ENCODE results near the gene SLC2A13.
"Not testable (repeated sequence)": the region's sequence is repeated elsewhere in the genome, so short reads cannot be mapped to it uniquely, and the experiment has no call there.

Gene SLC2A13

GRCh38 chr12:39812456-39812855 lies 293.4 kb downstream of the SLC2A13 start:
- not testable (repeated sequence) for DNase-seq (ENCODE audit: low read depth, low spot score)

GRCh38 chr12:39807043-39807442 lies 298.8 kb downstream of the SLC2A13 start:
- no peak for DNase-seq (ENCODE audit: low read depth, low spot score)

DNA sequence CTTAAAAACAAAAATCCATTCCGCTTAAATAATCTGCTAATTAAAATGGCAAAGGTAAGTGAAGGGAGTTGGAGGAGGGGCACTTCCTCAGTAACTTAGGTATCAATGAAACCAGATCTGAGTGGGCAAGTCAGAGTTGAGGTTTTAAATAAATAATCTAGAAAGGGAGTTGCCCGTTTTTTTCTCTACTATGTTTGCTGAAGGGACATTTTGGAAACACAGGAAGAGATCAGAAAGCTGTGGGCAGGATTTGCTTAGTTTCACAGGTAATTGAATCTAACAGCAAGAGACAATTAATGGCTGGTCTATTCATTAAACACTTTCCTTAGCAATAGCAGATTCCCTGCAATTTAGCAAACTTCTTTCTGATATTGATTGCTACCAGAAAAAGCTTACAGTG lies 300.2 kb downstream of the SLC2A13 start:
- DNase-seq (ENCODE audit: low read depth, low spot score) = no peak

DNA sequence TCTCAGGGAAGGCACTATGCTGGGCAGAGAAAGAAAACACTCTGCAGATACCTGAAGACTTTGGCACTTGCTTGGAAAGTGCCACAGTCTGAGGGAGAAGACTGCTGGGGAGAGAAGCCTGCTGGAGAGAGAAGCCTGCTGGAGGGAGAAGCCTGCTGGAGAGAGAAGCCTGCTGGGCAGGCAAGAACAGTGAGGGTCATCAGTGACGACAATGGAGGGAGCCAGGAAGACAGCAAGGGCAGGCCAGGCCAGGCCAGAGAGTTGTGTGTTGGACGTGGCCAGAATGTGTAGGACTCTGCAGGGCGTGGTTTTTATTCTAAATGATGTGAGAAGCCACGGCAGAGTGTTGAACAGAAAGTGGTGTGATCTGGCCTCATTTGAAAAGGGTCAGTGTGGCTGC lies 301.0 kb downstream of the SLC2A13 start:
- DNase-seq (ENCODE audit: low read depth, low spot score) = no peak

DNA sequence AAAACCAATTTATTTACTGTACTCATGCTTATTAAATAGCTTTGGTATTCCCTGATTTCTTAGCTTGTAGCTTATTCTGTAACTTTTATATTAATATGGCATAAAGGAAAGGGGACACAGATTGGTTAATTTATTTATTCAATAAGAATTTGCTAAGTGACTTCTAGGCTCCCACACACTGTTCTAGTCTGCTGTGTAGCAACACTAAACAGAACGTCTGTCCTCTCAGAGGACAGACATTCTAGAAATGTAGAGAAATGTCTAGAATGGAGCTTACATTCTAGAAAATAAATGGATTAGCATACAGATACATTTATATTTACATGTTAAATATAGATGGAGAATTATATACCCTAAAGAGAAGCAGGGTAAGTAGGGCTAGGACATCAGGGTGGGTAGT lies 301.4 kb downstream of the SLC2A13 start:
- no peak for DNase-seq (ENCODE audit: low read depth, low spot score)

- no peak for DNase-seq (ENCODE audit: low read depth, low spot score)
Measured at GRCh38 chr12:39803151-39803550, 302.7 kb downstream of the SLC2A13 start.

DNA sequence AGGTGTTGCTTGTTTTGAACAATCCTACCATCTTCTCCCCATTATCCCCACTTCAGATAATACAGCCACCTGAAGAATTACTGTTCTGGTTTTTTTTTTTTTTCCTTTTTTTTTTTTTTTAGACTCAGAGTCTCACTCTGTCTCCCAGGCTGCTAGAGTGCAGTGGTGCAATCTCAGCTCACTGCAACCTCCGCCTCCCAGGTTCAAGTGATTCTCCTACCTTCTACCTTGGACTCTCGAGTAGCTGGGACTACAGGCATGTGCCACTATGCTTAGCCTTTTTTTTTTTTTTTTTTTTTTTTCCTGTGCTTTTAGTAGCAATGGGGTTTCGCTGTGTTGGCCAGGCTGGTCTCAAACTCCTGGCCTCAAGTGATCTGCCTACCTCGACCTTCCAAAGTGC lies 306.9 kb downstream of the SLC2A13 start:
- no peak for DNase-seq (ENCODE audit: low read depth, low spot score)

DNA sequence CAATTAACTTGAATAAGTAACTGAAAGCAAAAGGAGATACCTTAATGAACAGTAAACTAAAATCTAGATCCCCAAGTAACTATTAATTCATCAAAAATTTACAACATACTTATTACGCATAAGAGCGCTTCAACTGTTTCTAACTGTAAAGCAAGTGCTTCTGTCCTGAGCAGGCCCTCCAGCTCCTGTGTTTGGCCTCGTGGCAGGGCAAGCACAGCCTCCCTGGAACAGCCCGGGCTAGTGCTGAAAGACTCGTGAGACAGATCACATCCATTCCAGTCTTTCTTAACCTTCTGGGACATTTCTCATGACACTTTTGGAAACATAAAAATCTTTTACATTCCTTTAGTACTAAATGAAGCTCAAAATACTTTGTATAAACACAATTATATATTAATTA lies 307.5 kb downstream of the SLC2A13 start:
- DNase-seq (ENCODE audit: low read depth, low spot score) = no peak

DNA sequence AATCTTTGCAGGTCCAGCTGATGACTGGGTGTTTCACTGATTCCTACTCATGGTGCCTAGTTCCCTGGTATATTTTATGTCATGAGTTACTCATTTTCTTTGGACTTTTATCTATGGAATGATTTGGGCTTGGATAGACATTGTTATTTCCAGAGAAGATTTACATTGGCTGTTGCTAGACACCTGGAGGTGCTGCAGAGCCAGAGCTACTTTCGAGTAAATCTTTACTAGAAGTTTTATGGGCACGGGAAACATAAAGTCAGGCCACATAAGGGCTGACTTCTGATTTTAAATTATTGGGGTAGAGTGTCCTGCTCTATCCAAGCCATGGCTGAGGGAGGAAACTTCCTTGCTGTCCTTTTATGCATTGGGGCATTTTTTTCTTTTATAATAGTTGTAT lies 310.4 kb downstream of the SLC2A13 start:
- DNase-seq (ENCODE audit: low read depth, low spot score) = no peak

GRCh38 chr12:39792938-39793337 lies 312.9 kb downstream of the SLC2A13 start:
- DNase-seq (ENCODE audit: low read depth, low spot score) = no peak

DNA sequence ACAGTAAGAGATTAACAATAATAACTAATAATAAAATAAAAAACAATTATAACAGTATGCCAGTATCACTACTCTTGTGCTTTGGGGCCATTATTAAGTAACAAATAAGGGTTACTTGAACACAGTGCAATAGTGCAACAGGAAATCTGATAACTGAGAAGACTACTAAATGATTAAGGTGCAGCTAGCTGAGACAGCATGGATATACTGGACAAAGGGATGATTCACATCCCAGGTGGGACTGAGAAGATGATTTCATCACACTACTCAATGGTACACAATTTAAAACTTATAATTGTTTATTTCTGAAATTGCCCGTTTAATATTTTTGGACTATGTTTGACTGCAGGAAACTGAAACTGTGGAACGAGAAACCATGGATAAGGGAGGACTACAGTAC lies 317.6 kb downstream of the SLC2A13 start:
- DNase-seq (ENCODE audit: low read depth, low spot score) = no peak

DNA sequence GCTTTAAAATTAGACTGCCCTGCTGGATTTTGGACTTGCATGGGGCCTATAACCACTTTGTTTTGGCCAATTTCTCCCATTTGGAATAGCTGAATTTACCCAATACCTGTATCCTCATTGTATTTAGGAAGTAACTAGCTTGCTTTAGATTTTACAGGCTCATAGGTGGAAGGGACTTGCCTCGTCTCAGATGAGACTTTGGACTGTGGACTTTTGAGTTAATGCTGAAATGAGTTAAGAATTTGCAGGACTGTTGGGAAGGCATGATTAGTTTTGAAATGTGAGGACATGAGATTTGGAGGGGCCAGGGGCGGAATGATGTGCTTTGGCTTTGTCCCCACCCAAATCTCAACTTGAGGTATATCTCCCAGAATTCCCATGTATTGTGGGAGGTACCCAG lies 320.1 kb downstream of the SLC2A13 start:
- DNase-seq (ENCODE audit: low read depth, low spot score) = not testable (repeated sequence)

DNA sequence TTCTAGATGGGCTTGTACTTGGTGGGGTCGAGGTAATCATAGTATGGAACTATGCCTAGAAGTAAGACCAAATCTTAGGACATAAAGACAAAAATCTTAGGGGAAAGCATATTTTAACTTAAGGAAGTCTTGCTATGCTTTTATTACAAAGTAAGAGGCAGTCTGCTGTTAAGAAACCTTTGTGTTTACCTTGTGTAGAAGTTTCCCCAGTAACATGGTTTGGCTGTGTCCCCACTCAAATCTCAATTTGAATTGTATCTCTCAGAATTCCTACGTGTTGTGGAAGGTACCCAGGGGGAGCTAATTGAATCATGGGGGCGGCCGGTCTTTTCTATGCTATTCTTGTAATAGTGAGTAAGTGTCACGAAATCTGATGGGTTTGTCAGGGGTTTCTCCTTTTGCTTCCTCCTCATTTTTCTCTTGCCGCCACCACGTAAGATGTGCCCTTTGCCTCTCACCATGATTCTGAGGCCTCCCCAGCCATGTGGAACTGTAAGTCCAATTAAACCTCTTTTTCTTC lies 323.8 kb downstream of the SLC2A13 start:
- DNase-seq (ENCODE audit: low read depth, low spot score) = no peak

DNA sequence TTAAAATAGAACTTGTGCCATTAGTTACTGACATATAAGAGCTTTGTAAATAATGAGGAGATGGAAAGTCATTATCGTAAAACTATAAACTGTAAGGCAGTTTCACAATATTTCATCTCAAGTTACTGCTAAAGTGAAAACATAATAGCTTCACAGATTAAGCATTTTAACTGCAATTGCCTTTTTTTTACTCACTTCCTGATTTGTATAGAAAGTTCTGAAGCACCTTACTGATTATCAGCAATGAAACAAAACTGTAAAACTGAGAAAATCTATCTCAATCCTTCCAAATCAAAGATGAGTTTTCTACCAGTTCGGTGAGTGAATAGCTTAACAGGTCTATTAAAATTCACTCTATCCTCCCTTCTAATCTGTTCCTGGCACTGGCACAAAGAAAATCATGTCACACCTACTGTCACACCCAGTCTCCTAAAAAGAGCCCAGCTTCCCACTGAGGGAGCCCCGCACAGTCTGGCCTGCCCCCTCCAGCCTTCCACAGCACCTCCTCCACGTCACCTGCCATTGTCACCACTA lies 324.9 kb downstream of the SLC2A13 start:
- DNase-seq (ENCODE audit: low read depth, low spot score) = no peak

- no peak for DNase-seq (ENCODE audit: low read depth, low spot score)
Measured at GRCh38 chr12:39780411-39780912, 325.4 kb downstream of the SLC2A13 start.

- no peak for DNase-seq (ENCODE audit: low read depth, low spot score)
Measured at GRCh38 chr12:39779768-39780340, 326.0 kb downstream of the SLC2A13 start.

DNA sequence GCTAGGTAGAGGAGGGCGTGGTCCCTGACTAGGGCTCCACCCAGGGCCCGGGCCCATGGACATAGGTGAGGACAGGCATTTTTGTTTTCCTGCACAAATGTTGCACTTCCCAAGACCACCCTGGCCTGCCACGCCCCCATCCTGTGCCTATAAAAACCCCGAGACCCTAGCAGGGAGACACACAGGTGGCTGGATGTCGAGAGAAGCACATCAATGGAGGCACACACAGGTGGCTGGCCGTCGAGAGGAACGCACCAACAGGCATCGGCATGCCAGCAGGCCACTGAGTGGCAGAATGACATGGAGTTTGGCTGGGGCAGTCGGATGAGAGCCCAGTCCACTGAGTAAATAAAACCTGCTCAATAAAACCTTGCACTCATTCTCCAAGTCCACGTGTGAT lies 328.4 kb downstream of the SLC2A13 start:
- DNase-seq (ENCODE audit: low read depth, low spot score) = no peak

DNA sequence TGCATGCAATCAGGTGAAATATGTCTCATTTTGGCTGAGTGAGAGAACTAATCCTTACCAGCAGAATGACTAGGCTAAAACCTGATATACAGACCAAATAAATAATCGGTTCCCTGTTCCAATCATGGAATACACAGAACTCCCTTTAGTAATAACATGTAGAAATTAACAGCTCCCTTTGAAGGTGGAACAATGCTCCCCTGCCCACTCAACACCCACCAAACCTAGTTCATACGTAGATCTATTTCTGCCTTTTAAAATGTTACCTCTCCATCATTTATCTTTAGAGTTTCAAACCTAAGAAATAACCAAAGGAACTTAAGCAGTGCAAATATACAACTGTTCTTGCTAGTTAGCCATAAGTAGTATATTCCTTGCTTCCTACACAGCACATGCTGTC lies 332.6 kb downstream of the SLC2A13 start:
- no peak for DNase-seq (ENCODE audit: low read depth, low spot score)

DNA sequence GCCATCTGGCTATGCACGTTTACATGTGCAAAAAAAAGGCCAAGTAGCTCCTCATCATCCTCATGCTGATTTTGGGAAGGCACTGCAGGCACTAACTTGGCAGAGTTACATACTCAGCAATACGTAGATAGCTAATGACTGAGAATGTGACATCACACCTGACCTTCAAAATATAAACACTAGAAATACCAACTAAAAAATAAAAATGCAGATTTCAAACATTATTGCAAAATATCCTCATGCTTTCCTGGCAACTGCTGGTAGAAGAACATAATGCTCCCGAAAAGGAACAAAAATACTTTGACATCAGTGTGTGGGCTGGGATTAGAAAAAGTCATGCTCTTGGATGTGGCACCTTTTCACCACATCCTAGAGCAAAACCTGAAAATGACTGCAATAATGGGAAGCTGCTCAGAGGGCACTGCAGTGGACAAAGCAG lies 333.0 kb downstream of the SLC2A13 start:
- DNase-seq (ENCODE audit: low read depth, low spot score) = no peak

GRCh38 chr12:39771456-39771855 lies 334.4 kb downstream of the SLC2A13 start:
- no peak for DNase-seq (ENCODE audit: low read depth, low spot score)

DNA sequence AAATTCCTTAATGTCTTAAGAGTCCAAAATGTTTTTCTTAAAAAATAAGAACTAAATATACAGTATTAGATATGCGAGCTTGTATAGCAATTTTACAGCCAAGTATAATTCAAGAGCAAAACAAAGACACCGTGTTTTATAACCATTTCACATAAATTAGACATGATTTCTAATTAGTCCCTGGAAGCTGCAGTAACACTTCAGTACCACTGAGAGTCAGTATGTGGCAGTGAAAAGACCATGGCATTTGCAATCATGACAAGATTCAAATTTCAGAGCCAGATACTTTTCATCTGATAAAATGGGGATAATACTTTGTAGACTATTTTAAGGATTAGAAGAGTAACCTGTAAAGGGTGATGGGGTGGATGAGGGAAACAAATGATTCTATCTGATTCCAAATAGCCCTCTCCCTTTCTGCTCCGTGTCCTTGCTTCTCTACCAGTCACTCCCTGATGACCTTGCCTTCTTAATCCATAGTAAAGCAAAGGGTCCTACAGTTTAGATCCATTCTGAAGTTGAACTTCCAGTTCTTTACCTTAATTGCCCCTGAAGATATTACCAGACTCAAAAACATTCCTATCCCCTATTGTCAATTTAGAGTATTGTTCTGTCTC lies 340.8 kb downstream of the SLC2A13 start:
- DNase-seq (ENCODE audit: low read depth, low spot score) = no peak

GRCh38 chr12:39763890-39764169 lies 342.1 kb downstream of the SLC2A13 start:
- DNase-seq (ENCODE audit: low read depth, low spot score) = no peak

Measured in activated naive CD8-positive, alpha-beta T cell treated with anti-CD3 and anti-CD28 coated beads, Interleukin-2, amount 50 U/mL, for 16 hours (primary cell).